Activated CD8-positive, alpha-beta T cell treated with anti-CD3 and anti-CD28 coated beads for 36 hours (primary cell): ENCODE measurements around the gene SLC25A33. TPM values are rescaled to one million over a fixed set of nuclear protein-coding genes. Genes with fewer than 3 reads are reported as not detected.
"Not testable (repeated sequence)": the region's sequence is repeated elsewhere in the genome, so short reads cannot be mapped to it uniquely, and the experiment has no call there.

Source experiments
- ATAC-seq: fragments of 200-7000 bp; cut with Tn5 transposase; one replicate; pipeline ENCODE4 v1.10.0; 2021; ENCODE audit warnings: mild to moderate bottlenecking, moderate library complexity
- CTCF ChIA-PET: fragments of 350-600 bp; sonication (Branson Sonifier 250); formaldehyde crosslinking; loops from one replicate; lab custom pipeline; 2021; ENCODE audit warnings: antibody characterized with exemption; lab: Charles Lee
- POLR2A ChIA-PET: fragments of 350-600 bp; sonication (Branson Sonifier 250); formaldehyde crosslinking; loops from one replicate; lab custom pipeline; 2021; ENCODE audit warnings: antibody characterized with exemption; lab: Charles Lee
- DNase-seq: peaks from one replicate; pipeline ENCODE4 v3.0.0-alpha.2; 2020
- H3K27ac Mint-ChIP-seq: one replicate; pipeline ENCODE4 v1.8.0; 2021; ENCODE audit warnings: mild to moderate bottlenecking, mixed read lengths
- H3K27me3 Mint-ChIP-seq: one replicate; pipeline ENCODE4 v1.8.0; 2021; ENCODE audit warnings: mixed read lengths
- H3K36me3 Mint-ChIP-seq: one replicate; pipeline ENCODE4 v1.8.0; 2021; ENCODE audit warnings: low read depth, mixed read lengths
- H3K4me1 Mint-ChIP-seq: one replicate; pipeline ENCODE4 v1.8.0; 2021; ENCODE audit warnings: low read depth, mixed read lengths
- H3K4me3 Mint-ChIP-seq: one replicate; pipeline ENCODE4 v1.8.0; 2021; ENCODE audit warnings: mild to moderate bottlenecking, moderate library complexity, mixed read lengths
- H3K9me3 Mint-ChIP-seq: one replicate; pipeline ENCODE4 v1.8.0; 2021; ENCODE audit warnings: mixed read lengths
- intact Hi-C: fragments of 100-400 bp; cut with micrococcal nuclease; formaldehyde crosslinking; loops from one replicate; pipeline ENCODE4 v1.10.0; 2022
- total RNA-seq, 2 experiments: library from RNA; stranded (reverse); gene quantifications; one replicate each; pipeline ENCODE4 v1.2.3, GENCODE V29; 2021
- TF ChIP-seq, protein P1 (sequence below): fragments of 200-600 bp; IDR thresholded peaks from one replicate; pipeline ENCODE4 v1.8.0; 2022; ENCODE audit warnings: antibody characterized with exemption, mild to moderate bottlenecking

SLC25A33 gene
- total RNA-seq, 2 experiments from 2014 or later, result 5.7 to 5.9 TPM

- H3K4me1 Mint-ChIP-seq, result no peaks in the 10 kb centered on the region
- CTCF ChIA-PET, result interaction anchor here (0.6 to 2.3 kb wide), 4 partner anchors 11 to 988 kb away, joined by 3 to 8 read pairs (median 4); no protein-coding TSS in a partner anchor
- DNase-seq (no peak), ATAC-seq (no peak)
- no peaks in the 10 kb centered on the region for H3K9me3 Mint-ChIP-seq
- intact Hi-C loops, result no loop called here
- TF ChIP-seq, protein P1, sequence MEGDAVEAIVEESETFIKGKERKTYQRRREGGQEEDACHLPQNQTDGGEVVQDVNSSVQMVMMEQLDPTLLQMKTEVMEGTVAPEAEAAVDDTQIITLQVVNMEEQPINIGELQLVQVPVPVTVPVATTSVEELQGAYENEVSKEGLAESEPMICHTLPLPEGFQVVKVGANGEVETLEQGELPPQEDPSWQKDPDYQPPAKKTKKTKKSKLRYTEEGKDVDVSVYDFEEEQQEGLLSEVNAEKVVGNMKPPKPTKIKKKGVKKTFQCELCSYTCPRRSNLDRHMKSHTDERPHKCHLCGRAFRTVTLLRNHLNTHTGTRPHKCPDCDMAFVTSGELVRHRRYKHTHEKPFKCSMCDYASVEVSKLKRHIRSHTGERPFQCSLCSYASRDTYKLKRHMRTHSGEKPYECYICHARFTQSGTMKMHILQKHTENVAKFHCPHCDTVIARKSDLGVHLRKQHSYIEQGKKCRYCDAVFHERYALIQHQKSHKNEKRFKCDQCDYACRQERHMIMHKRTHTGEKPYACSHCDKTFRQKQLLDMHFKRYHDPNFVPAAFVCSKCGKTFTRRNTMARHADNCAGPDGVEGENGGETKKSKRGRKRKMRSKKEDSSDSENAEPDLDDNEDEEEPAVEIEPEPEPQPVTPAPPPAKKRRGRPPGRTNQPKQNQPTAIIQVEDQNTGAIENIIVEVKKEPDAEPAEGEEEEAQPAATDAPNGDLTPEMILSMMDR, result no peak
- no peak overlapping the region for H3K27ac Mint-ChIP-seq
- H3K27me3 Mint-ChIP-seq, result no peaks in the 10 kb centered on the region
- no peaks in the 10 kb centered on the region for H3K36me3 Mint-ChIP-seq
- no peak overlapping the region for H3K4me3 Mint-ChIP-seq
- POLR2A ChIA-PET, result no interaction called here
These were observed 32.4 kb upstream of the SLC25A33 start for GRCh38 chr1:9506901-9507300.

DNA sequence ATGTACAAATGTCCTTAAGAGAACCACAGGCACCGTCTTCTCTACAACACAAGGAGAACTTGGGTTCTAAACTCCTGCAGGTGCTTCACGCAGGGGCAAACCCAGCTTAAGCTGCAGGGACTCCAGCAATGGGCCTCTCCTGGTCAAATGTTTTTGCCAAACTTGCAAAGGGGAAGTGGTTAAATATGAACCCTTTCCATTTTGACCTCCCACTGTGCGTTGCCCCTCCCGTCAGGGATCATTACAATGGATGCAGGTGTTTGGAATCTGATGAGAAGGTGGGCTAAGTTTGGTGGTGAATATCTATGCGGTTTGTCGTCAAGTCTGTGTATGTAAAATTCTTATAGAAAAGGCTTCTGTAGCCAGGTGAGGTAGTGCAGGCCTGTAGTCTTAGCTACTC lies 29.1 kb upstream of the SLC25A33 start:
- intact Hi-C loops, result no loop called here
- no peak for ATAC-seq
- no peaks in the 10 kb centered on the region for H3K27me3 Mint-ChIP-seq
- H3K4me3 Mint-ChIP-seq, result no peak overlapping the region
- ChIA-PET POLR2A (interaction anchor here (0.6 kb wide), 1 partner anchor 62 kb away, joined by 3 read pairs; no protein-coding TSS in a partner anchor), CTCF (interaction anchor here (1.4 to 2.1 kb wide), 2 partner anchors 19 to 243 kb away, joined by 5 to 6 read pairs; no protein-coding TSS in a partner anchor)
- no peak for DNase-seq
- no peaks in the 10 kb centered on the region for H3K4me1 Mint-ChIP-seq
- H3K27ac Mint-ChIP-seq, result no peak overlapping the region
- no peaks in the 10 kb centered on the region for H3K36me3 Mint-ChIP-seq
- H3K9me3 Mint-ChIP-seq, result no peaks in the 10 kb centered on the region
- TF ChIP-seq, protein P1, result no peak

- H3K4me1 Mint-ChIP-seq, intact Hi-C loops, H3K27ac Mint-ChIP-seq, H3K4me3 Mint-ChIP-seq, DNase-seq, H3K27me3 Mint-ChIP-seq, POLR2A ChIA-PET, ATAC-seq, H3K36me3 Mint-ChIP-seq, H3K9me3 Mint-ChIP-seq: not testable (repeated sequence)
- CTCF ChIA-PET, result interaction anchor here (0.9 kb wide), 1 partner anchor 20 kb away, joined by 3 read pairs; no protein-coding TSS in a partner anchor
These were observed 23.7 kb upstream of the SLC25A33 start for GRCh38 chr1:9515550-9515949.

DNA sequence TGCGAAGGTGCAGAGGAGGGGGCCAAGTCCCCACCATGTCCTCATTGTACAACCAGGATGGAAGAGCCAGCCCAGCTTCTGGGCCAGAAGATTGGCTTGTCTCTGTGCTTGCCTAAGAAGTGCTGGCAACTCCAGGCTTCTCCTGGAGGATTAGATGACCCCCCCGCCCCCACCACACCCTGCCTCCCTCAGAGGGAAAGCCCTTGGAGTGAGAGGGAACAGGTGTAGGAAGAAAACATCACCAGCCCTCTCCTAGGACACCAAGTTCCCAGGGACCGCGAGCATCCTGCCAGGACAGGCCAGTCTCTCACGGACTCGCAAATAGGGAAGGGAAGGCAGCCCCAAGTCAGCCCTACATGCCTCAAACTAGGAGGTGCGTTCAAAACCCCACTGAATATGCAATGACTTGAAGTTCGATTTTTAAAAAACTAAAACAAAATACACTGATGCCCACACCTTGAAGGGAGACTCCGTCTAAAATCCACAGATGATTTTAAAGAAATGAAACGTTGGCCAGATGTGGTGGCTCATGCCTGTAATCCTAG lies 20.7 kb upstream of the SLC25A33 start:
- ATAC-seq (no peak), DNase-seq (no peak)
- intact Hi-C loops, result no loop called here
- Mint-ChIP-seq H3K36me3 (no peaks in the 10 kb centered on the region), H3K9me3 (no peaks in the 10 kb centered on the region), H3K4me3 (no peak overlapping the region), H3K4me1 (no peaks in the 10 kb centered on the region), H3K27me3 (no peaks in the 10 kb centered on the region), H3K27ac (no peak overlapping the region)
- POLR2A ChIA-PET, result no interaction called here
- CTCF ChIA-PET, result interaction anchor here (0.6 kb wide), 1 partner anchor 39 kb away, joined by 3 read pairs; no protein-coding TSS in a partner anchor
- TF ChIP-seq, protein P1, result no peak

GRCh38 chr1:9520411-9520810 lies 18.9 kb upstream of the SLC25A33 start:
- ATAC-seq (no peak), DNase-seq (no peak)
- Mint-ChIP-seq H3K4me1 (no peaks in the 10 kb centered on the region), H3K9me3 (no peaks in the 10 kb centered on the region), H3K27me3 (no peaks in the 10 kb centered on the region), H3K36me3 (no peaks in the 10 kb centered on the region), H3K27ac (no peak overlapping the region), H3K4me3 (no peak overlapping the region)
- TF ChIP-seq, protein P1, result no peak
- intact Hi-C loops, result no loop called here
- ChIA-PET CTCF (no interaction called here), POLR2A (no interaction called here)
